ENCODE data around the gene HIGD2A. TPM values are rescaled to one million over a fixed set of nuclear protein-coding genes. Genes with fewer than 3 reads are reported as not detected.
A peak's percentile ranks its signal among the peaks of the same experiment; 100 is the strongest.

Gene HIGD2A
- polyA plus RNA-seq, 1 of the 3 experiments (the other 2 are of a cell fraction): 211 TPM

GRCh38 chr5:176361437-176362232 lies 26.9 kb upstream of the HIGD2A start, which contains the start of gene KIAA1191 (continued):
- TF ChIP-seq RCOR1 (IDR thresholded peaks at IDR 0.05; ENCODE audit: low read length): no peak
- no peak for TF ChIP-seq RFX5 (IDR thresholded peaks at IDR 0.05; ENCODE audit: low read length)
- no peak for TF ChIP-seq GABPA (IDR thresholded peaks at IDR 0.05; ENCODE audit: low read depth)
- TF ChIP-seq MXI1 (IDR thresholded peaks at IDR 0.05; ENCODE audit: low read depth, low read length): peak; percentile 56
- TF ChIP-seq JUND (IDR thresholded peaks at IDR 0.05): no peak
- no peak for TF ChIP-seq FOXJ3 (CRISPR knock-in tag; IDR thresholded peaks at IDR 0.05)
- peak; percentile 16; the same call in 1 of the 2 replicates for TF ChIP-seq NFIC (IDR thresholded peaks at IDR 0.05; ENCODE audit: borderline replicate concordance)
- peak; percentile 34 for TF ChIP-seq RAD21 (IDR thresholded peaks at IDR 0.05; ENCODE audit: low read length)
- TF ChIP-seq FOXM1 (IDR thresholded peaks at IDR 0.05; ENCODE audit: low read depth): no peak
- TF ChIP-seq FOSL2 (IDR thresholded peaks at IDR 0.05; ENCODE audit: borderline replicate concordance, low read depth): no peak
- TF ChIP-seq TAF1 (IDR thresholded peaks at IDR 0.05; ENCODE audit: borderline replicate concordance, low read depth, low read length): peak; percentile 71; the same call in 1 of the 2 replicates

GRCh38 chr5:176362233-176362490 lies 26.4 kb upstream of the HIGD2A start:
- Histone ChIP-seq H3K27ac (ENCODE audit: low read depth in 2 of 2, low read length in 1 of 2) (no peak overlapping the region), H3F3A (replicated peaks; ENCODE audit: insufficient read depth) (peaks cover 3% of the 10 kb centered on the region)
- DNase-seq: no peak

GRCh38 chr5:176364765-176365350 lies 23.7 kb upstream of the HIGD2A start:
- ChIA-PET CTCF (no interaction called here), POLR2A (no interaction called here)
- H3K4me3 ChIP-seq (ENCODE audit: low read depth in 2 of 2, low read length in 1 of 2): peak overlapping the region; percentile 70 to 87
- peaks cover 4% of the 10 kb centered on the region; the same call in 1 of the 2 replicates for H4K20me1 ChIP-seq (ENCODE audit: insufficient read depth)
- peak overlapping the region; percentile 75 for H3K9ac ChIP-seq
- peaks cover 17% of the 10 kb centered on the region for H3K79me2 ChIP-seq (ENCODE audit: insufficient read depth)
- DNase-seq: no peak
- H3F3A ChIP-seq (replicated peaks; ENCODE audit: insufficient read depth): peaks cover 3% of the 10 kb centered on the region
- H2AFZ ChIP-seq (ENCODE audit: low read depth): peak overlapping the region; percentile 90
- no peaks in the 10 kb centered on the region for H3K9me3 ChIP-seq
- peaks cover 0 to 16% of the 10 kb centered on the region in 2 experiments; a peak in 1 of 4 replicates for H3K4me1 ChIP-seq (ENCODE audit: control insufficient read depth in 1 of 2, insufficient read depth in 2 of 2, low read depth in 1 of 2, low read length in 1 of 2)
- no peaks in the 10 kb centered on the region for H3K27me3 ChIP-seq (ENCODE audit: insufficient read depth)
- H3K9me2 ChIP-seq: no peaks in the 10 kb centered on the region
- peaks cover 4 to 11% of the 10 kb centered on the region in 2 experiments for H3K36me3 ChIP-seq (replicated peaks in 1 of 2; ENCODE audit: control insufficient read depth in 1 of 2, insufficient read depth in 2 of 2, low read length in 1 of 2)
- H3K4me2 ChIP-seq: peak overlapping the region; percentile 98
- WGBS (ENCODE audit: low lambda C conversion rate): 54% methylated on average over 18 of the region's 28 CpGs
- H3K27ac ChIP-seq (ENCODE audit: low read depth in 2 of 2, low read length in 1 of 2): peak overlapping the region in 1 of 2 experiments; percentile 18; a peak in 1 of 4 replicates
- TF ChIP-seq SMC3 (IDR thresholded peaks at IDR 0.05; ENCODE audit: low read depth, low read length) (no peak), PBX3 (IDR thresholded peaks at IDR 0.05) (no peak), FOSL2 (IDR thresholded peaks at IDR 0.05; ENCODE audit: borderline replicate concordance, low read depth) (no peak), ELF1 (IDR thresholded peaks at IDR 0.05) (no peak), GATA2 (CRISPR knock-in tag; IDR thresholded peaks at IDR 0.05) (no peak), POLR2AphosphoS5 (IDR thresholded peaks at IDR 0.05; ENCODE audit: low read depth, low read length) (no peak; the same call in 1 of the 2 replicates), NRF1 (IDR thresholded peaks at IDR 0.05; ENCODE audit: low read depth, low read length) (no peak), FOXJ3 (CRISPR knock-in tag; IDR thresholded peaks at IDR 0.05) (no peak), EP300 (IDR thresholded peaks at IDR 0.05; ENCODE audit: borderline replicate concordance in 1 of 2, low read depth in 1 of 2, low read length in 1 of 2) (no peak), CHD2 (IDR thresholded peaks at IDR 0.05; ENCODE audit: low read length, partially characterized antibody) (no peak), RXRA (IDR thresholded peaks at IDR 0.05; ENCODE audit: borderline replicate concordance, low read depth) (no peak), JUND (IDR thresholded peaks at IDR 0.05) (no peak)

More at GRCh38 chr5:176362233-176362490, 26.4 kb upstream of the HIGD2A start:
- POLR2A ChIA-PET: interaction anchor here (0.7 to 1.9 kb wide), 7 partner anchors 10 to 86 kb away, joined by 3 to 7 read pairs (median 5); partner anchors contain the start of genes FAF2, HIGD2A and NOP16
- Histone ChIP-seq H2AFZ (ENCODE audit: low read depth) (peak overlapping the region; percentile 76), H3K36me3 (replicated peaks in 1 of 2; ENCODE audit: control insufficient read depth in 1 of 2, insufficient read depth in 2 of 2, low read length in 1 of 2) (peaks cover 10 to 13% of the 10 kb centered on the region in 2 experiments), H3K9me3 (no peaks in the 10 kb centered on the region), H4K20me1 (ENCODE audit: insufficient read depth) (peaks cover 20% of the 10 kb centered on the region; the same call in 1 of the 2 replicates), H3K4me1 (ENCODE audit: control insufficient read depth in 1 of 2, insufficient read depth in 2 of 2, low read depth in 1 of 2, low read length in 1 of 2) (peaks cover 0 to 19% of the 10 kb centered on the region in 2 experiments; a peak in 1 of 4 replicates), H3K9ac (no peak overlapping the region), H3K4me3 (ENCODE audit: low read depth in 2 of 2, low read length in 1 of 2) (peak overlapping the region; percentile 80 to 98), H3K4me2 (peak overlapping the region; percentile 91), H3K27me3 (ENCODE audit: insufficient read depth) (no peaks in the 10 kb centered on the region), H3K9me2 (no peaks in the 10 kb centered on the region), H3K79me2 (ENCODE audit: insufficient read depth) (peaks cover 44% of the 10 kb centered on the region)
- CTCF ChIA-PET: interaction anchor here (1.0 to 2.0 kb wide), 4 partner anchors 26 to 632 kb away, joined by 3 to 10 read pairs (median 6); partner anchors contain the start of genes FAF2, HIGD2A and NOP16
- 84% methylated on average over 8 of the region's 8 CpGs for WGBS (ENCODE audit: low lambda C conversion rate)
- TF ChIP-seq FOSL2 (IDR thresholded peaks at IDR 0.05; ENCODE audit: borderline replicate concordance, low read depth) (no peak), MEF2A (IDR thresholded peaks at IDR 0.05; ENCODE audit: borderline replicate concordance, low read depth) (no peak), EP300 (IDR thresholded peaks at IDR 0.05; ENCODE audit: borderline replicate concordance in 1 of 2, low read depth in 1 of 2, low read length in 1 of 2) (no peak), NFIC (IDR thresholded peaks at IDR 0.05; ENCODE audit: borderline replicate concordance) (no peak), RXRA (IDR thresholded peaks at IDR 0.05; ENCODE audit: borderline replicate concordance, low read depth) (no peak)

Data from SK-N-SH (cell line).